Activated naive CD4-positive, alpha-beta T cell treated with anti-CD3 and anti-CD28 coated beads, Interleukin-2, amount 50 U/mL, for 72 hours (primary cell): ENCODE data around the gene NINJ2. TPM values are rescaled to one million over a fixed set of nuclear protein-coding genes. Genes with fewer than 3 reads are reported as not detected.
"Not testable (repeated sequence)": the region's sequence is repeated elsewhere in the genome, so short reads cannot be mapped to it uniquely, and the experiment has no call there.

ENCODE experiments used
- ATAC-seq, 2 donors: fragments of 150-1000 bp; cut with Tn5 transposase; 2 replicates each; pipeline ENCODE4 v1.10.0; 2021; ENCODE audit warnings: mild to moderate bottlenecking in 2 of 2, moderate library complexity in 2 of 2
- DNase-seq, 2 donors: peaks; one replicate each; pipeline ENCODE4 v3.0.0; 2021 to 2022; ENCODE audit warnings: low spot score in 2 of 2
- H3K27ac Mint-ChIP-seq, 2 donors: one replicate each; pipeline ENCODE4 v1.8.0; 2022; ENCODE audit warnings: mild to moderate bottlenecking in 2 of 2, mixed read lengths in 2 of 2
- H3K36me3 Mint-ChIP-seq, 2 donors: one replicate each; pipeline ENCODE4 v1.8.0; 2022; ENCODE audit warnings: mixed read lengths in 2 of 2
- H3K9me3 Mint-ChIP-seq, 2 donors: one replicate each; pipeline ENCODE4 v1.8.0; 2022; ENCODE audit warnings: mixed read lengths in 2 of 2
- total RNA-seq, 2 donors: library from RNA; stranded (reverse); gene quantifications; one replicate each; pipeline ENCODE4 v1.2.3, GENCODE V29; 2022

Gene NINJ2
- total RNA-seq, 2 donors from 2014 or later: 1.4 to 6.1 TPM

DNA sequence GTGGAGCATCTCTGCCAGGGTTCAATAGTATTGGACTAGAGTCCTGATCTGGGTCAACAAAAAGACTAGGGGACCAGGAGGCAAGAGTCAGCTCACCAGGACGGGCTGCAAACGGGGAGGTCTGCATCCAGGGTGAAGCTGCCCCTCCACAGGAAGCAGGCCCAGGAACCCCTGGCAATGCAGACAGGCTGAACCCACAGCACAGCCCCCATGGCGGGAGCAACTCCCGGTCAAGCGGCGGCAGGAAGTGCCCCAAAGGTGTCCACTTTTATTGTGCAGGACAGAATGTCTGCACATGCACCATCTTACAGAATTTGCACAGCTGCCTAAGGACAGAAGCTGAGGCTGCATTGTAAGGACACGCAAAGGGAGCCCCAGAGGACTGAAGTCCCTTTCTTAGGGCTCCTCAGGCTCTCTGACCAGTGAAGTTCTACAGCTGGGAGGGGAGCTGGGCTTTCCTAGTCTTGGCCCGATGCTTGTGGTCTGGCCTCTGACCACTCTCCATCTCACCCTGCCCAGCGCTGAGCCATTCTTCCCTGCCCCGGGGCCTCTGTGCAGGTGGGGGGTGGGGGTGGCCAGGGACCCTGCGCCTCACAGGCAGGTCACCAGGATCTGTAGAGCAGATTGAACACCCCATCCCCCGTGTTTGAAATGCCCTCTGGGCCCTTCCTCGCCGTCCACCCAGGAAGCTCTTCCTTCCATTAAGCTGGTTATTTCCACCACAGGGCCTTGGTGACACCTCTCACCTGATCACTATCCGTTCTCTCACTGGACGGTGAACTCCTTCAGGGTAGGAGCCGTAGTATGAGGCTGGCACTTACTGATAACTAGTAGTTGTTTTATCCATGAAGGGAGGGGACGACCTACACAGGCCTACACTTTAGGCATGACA, 75.9 kb downstream of the NINJ2 start:
- Mint-ChIP-seq H3K9me3 (peaks cover 0 to 6% of the 10 kb centered on the region in 2 donors), H3K36me3 (peaks cover 0 to 5% of the 10 kb centered on the region in 2 donors), H3K27ac (peak overlapping the region in 1 of 2 donors; percentile 8)
- DNase-seq: peak in 1 of 2 donors; percentile 28
- no peak for ATAC-seq

DNA sequence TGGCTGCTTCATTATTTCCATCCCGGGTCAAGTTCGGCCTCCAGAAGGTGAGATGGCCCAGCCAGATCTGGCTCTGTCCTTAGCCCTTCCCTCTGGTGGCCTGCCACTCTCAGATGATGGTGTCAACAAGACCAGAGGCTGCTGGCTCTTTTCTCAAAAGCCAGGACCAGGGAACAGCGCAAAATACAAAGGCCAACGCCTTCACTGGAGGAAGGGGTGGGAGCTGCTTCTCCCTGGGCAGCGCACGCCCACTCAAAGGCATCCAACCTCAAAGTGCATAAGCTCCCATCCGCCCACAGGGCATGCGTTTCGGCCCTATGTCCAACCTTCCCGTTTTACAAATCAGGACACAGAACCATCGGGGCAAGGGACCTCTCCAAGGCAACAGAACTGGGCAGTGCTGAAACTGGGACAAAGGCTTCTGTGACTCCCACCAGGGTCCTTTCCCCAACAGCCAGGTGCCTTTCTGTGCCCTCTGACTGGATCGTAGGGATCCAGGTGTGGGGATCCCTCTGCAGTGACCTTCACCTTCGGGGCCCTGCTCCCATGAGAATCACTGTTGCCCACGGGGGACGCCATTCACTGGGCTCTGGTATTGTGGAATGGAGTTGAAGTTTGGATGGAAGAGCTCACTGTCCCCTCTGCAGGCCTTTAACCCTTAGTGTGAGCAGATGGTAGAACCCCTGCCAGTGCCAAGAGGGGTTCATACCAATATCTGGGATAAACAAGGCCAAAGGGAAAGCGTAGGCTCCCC, 76.8 kb downstream of the NINJ2 start:
- DNase-seq: peak in 1 of 2 donors; percentile 30
- Mint-ChIP-seq H3K36me3 (peaks cover 0 to 5% of the 10 kb centered on the region in 2 donors), H3K27ac (peak overlapping the region; percentile 8 to 55), H3K9me3 (peaks cover 0 to 6% of the 10 kb centered on the region in 2 donors)
- no peak for ATAC-seq

DNA sequence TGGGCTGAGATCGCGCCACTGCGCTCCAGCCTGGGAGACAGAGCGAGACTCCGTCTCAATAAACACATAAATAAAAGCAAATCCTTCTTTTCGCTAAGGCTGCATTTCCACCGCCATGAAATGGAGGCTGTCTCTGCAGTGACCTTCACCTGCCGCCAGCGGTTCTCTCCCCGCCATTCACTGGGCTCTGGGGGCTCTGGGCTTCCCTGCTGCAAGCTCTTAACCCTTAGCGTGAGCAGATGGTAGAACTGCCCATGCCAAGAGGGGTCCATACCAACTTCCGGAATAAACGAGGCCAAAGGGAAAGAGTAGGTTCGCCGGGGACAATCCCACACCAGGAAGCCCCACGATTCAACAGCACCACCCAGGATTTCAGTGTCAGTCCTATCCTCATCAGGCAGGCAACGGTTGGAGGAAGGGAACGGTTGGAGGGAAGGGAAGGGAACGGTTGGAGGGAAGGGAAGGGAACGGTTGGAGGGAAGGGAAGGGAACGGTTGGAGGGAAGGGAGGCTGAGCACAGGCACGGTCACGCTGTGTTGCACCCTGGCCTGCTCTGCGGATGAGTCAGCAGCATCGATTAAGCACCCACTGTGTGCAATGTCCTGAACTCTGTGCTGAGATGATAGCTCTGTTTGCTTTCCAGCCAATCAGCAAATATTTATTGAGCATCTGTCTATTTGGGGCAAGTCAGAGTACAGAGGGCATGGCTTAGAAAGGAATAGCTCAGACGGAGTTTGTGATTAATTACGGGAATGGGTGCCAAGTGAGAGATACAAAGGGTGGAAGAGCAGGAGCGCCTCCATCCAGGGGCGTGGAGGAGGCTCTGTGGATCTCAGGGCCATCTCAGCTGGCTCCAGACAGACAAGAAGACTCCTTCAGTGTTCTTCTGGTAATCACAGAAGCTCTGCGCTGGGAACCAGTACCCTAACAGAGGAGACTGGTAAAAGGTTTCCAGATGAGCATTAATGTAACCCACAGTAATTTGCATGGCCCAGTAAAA, 77.9 kb downstream of the NINJ2 start:
- peaks cover 0 to 5% of the 10 kb centered on the region in 2 donors for H3K36me3 Mint-ChIP-seq
- H3K9me3 Mint-ChIP-seq: peaks cover 0 to 6% of the 10 kb centered on the region in 2 donors
- ATAC-seq: no peak
- peak in 1 of 2 donors; percentile 48 for DNase-seq
- no peak overlapping the region for H3K27ac Mint-ChIP-seq

DNA sequence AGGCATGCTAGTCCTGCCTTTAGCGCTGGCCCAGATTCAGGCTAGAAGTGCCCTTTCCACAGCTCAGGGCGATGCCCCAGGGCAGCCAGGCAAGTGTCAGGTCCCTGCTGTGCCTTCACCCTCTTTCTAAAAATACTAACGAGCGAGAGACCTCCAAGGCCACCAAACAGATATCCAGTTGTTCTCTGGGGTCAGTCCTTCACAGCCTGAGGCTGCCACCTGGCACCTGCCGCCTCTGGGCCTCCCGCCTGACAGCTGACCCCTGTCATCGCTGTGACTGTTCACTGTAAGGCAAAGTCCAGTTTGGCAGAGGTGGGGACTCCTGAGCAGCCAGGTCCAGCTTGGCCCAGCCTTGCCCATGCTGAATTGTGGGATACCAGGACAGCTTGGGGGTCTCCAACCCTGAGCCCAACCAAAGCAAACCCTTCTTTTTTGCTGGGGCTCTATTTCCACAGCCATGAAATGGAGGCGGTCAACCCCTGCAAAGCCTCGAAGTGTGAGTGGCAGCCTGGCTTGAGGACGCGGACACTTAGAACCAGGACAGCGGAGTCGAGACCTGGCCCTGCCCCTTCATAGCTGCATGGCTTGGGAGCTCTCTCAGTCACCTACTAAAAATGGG, 79.9 kb downstream of the NINJ2 start:
- ATAC-seq (no peak), DNase-seq (peak in 1 of 2 donors; percentile 4)
- Mint-ChIP-seq H3K36me3 (peaks cover 0 to 2% of the 10 kb centered on the region in 2 donors), H3K27ac (no peak overlapping the region), H3K9me3 (peaks cover 0 to 6% of the 10 kb centered on the region in 2 donors)

DNA sequence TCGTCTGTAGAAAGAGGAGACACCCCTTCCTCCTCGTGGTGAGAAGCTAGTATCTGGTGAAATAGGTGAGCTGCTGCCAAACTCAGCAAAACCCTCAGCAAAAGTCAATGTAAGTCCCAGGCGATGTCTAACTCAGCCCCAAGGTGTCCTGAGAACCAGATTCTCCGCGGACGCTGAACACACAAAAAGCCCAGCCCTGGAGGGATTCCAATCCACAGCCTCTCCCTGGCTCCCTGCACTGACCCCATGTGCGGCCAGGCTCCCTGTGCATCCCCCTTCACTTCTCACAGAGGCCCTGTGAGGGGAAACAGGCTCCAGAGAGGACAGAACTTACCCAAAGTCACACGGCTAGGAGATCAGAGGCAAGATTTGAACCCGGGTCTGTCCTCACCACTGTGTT, 81.5 kb downstream of the NINJ2 start:
- peak in 1 of 2 donors; percentile 18 for DNase-seq
- Mint-ChIP-seq H3K9me3 (no peaks in the 10 kb centered on the region), H3K27ac (no peak overlapping the region), H3K36me3 (no peaks in the 10 kb centered on the region)
- no peak for ATAC-seq

DNA sequence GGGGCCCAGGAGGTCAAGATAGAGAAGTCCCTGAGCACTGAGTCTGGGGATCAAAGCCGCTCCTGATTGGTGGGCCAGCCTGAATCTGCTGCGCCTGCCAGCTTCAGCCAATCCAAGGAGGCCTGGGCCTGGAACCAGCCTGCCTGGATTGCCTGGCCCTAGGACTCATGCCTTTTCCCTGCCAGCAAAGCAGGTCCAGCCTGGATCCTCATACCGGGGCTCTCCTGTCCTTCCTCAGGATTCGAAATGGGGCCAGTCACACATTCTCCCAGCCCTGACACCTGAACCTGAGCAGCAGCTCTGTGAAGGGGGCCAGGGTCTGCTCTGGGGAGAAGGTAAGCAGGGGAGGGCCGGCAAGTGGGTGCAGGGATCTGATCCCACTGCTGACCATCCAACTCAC, 81.9 kb downstream of the NINJ2 start:
- ATAC-seq (no peak), DNase-seq (peak in 1 of 2 donors; percentile 18)
- H3K27ac Mint-ChIP-seq: no peak overlapping the region
- no peaks in the 10 kb centered on the region for H3K9me3 Mint-ChIP-seq
- H3K36me3 Mint-ChIP-seq: no peaks in the 10 kb centered on the region

DNA sequence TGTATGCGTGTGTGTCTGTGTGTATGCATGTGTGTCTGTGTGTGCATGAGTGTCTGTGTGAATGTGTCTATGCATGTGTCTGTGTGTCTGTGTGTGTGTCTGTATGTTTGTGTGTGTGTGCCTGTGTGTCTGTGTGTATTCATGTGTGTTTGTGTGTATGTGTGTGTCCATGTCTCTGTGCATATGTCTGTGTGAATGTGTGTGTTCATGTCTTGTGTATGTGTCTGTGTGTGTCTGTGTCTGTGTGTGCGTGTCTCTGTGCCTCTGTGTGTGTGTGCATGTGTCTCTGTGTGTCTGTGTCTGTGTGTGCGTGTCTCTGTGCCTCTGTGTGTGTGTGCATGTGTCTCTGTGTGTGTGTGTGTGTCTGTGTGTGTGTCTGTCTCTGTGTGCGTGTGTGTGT, 82.4 kb downstream of the NINJ2 start:
- no peaks in the 10 kb centered on the region for H3K36me3 Mint-ChIP-seq
- no peak for ATAC-seq
- no peak for DNase-seq

DNA sequence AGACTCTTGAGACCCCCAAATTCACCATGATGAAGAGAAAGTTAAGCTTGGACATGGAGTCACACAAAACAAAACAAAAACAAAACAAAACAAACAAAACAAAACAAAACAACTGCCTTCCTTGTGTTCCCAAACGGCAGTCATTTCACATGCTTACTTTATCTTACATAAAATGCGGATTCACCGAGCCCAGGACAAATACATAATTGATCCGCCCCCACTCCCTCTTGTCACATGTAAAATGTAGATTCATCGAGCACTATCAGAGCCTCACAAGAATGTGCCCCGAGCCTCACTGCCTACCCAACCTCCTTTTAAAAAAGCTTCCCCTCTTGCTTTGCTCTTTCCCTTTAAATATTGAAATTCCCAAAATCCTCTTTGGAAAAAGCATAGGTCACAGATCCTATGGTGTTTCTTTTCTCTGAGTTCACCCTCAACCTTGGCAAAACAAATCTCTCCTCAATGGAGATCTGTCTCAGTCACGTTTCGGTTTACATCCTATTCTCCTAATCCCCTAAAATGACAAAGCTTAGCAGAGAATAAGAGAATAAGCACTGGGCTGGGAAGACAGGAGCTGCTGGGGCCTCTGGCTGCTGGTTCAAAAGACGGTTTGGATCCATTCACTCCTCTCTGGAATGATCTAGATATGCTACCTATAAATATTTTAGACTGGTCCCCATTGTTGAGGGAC, 83.7 kb downstream of the NINJ2 start:
- Mint-ChIP-seq H3K9me3 (no peaks in the 10 kb centered on the region), H3K36me3 (peaks cover 0 to 6% of the 10 kb centered on the region in 2 donors), H3K27ac (no peak overlapping the region)
- ATAC-seq (no peak), DNase-seq (no peak)

More for the DNA sequence above, 82.4 kb downstream of the NINJ2 start:
- Mint-ChIP-seq H3K27ac (no peak overlapping the region), H3K9me3 (no peaks in the 10 kb centered on the region)

DNA sequence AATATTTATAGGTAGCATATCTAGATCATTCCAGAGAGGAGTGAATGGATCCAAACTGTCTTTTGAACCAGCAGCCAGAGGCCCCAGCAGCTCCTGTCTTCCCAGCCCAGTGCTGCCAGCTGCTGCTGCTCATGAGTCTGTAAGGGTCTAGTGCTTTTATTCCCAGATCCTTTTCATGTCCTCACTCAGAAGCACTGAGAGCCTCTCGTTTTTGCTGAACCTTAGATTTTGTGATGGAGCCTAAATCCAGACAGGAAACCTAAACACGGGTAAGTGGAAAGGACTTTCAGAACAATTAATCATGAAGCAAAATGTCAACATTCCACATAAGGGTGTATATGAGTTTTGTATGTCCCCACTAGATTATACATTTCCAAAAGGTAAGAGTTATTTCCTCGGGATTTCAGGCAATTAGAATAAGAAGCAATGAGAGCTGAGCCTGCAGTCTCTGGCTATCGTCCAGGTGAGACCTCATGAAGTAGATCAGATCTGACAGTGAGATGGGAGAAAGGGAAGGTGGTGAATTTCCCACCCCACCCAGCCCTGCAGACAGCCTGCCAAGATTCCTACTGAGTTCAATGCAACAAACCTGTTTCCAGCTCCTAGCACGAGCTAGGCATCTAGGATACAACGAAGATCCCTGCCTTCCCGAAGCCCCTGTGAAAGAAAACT, 84.4 kb downstream of the NINJ2 start:
- Mint-ChIP-seq H3K27ac (no peak overlapping the region), H3K9me3 (no peaks in the 10 kb centered on the region), H3K36me3 (peaks cover 0 to 9% of the 10 kb centered on the region in 2 donors)
- ATAC-seq: no peak
- peak in 1 of 2 donors; percentile 4 for DNase-seq

DNA sequence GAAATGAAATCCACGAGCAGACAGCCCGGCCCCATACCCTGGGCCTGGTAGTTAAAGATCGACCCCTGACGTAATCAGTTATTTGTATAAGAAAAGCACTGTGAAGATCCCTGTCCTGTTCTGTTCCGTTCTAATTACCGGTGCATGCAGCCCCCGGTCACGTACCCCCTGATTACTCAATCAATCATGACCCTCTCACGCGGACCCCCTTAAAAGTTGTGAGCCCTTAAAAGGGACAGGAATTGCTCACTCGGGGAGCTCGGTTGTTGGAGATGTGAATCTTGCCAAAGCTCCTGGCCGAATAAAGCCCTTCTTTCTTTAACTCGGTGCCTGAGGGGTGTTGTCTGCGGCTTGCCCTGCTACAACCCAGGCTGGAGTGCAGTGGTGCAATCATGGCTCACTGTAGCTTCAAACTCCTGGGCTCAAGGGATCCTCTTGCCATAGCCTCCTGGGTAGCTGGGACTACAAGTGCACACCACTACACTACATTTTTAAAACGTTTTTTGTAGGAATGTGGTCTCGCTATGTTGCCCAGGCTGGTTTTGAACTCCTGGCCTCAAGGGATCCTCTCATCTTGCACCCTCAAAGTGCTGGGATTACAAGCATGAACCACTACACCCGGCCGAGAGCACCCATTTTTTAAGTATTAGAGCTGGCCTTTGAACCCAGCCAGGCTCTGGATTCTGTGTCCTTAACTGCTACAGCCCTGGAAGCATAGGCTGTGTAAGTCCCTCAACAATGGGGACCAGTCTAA, 85.1 kb downstream of the NINJ2 start:
- not testable (repeated sequence) for H3K27ac Mint-ChIP-seq, H3K36me3 Mint-ChIP-seq, H3K9me3 Mint-ChIP-seq, ATAC-seq
- DNase-seq: peak in 1 of 2 donors; percentile 41

DNA sequence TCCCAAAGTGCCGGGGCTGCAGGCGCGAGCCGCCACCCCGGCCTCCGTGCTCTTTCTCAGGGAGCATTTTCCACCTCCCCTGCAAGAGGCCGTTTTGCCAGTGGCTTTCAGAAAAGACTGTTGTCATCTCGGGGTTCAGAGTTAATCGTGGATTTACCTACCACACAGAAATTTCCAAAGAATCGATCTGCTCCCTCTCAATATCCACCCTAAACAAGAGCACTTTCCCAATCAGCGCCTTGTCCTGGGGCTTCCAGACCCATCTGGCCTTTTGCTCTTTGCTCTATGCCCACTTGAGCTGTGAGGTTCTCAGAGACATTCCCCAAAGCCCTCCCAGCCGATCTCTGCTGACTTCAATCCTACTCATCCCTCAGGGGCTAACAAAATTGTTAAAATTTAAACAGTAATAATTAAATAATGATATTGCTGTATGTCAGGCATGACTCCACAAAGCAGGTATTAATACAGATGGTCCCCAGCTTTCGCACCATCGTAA, 86.6 kb downstream of the NINJ2 start:
- no peak for ATAC-seq
- H3K9me3 Mint-ChIP-seq: no peaks in the 10 kb centered on the region
- peaks cover 0 to 15% of the 10 kb centered on the region in 2 donors for H3K36me3 Mint-ChIP-seq
- DNase-seq: no peak
- H3K27ac Mint-ChIP-seq: peak overlapping the region; percentile 12 to 72

DNA sequence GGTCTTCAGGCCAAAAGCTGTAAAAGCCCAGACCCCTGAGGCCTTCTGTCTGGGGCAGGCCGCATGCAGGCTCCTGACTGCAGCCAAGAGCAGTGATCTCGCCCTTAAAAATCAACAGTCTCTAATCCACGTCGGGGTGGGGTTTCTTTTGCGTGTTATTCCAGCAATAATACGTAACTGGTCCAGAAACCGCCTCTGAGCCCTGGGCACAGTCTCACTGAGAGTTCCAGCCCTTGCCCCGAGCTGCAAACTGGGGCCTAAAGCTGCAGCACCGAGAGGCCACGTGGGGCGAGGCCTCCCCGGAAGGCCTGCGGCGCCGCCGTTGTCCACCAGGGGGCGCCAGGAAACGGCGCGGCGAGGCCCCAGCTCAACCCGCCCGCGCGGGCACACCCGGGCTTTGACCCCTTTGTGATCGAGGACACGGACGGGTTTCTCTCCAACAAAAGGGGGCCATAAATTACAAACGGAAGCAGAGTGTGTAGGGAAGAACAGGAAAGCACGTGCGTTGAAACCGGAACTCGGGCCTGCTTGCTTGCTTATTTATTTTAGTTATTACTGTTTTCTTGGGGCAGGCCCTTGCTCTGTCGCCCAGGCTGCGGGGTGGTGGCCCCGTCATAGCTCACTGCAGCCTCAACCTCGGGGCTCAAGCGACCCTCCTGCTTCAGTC, 87.2 kb downstream of the NINJ2 start:
- peak; percentile 86 to 97 for DNase-seq
- peak; percentile 75 to 84 for ATAC-seq
- Mint-ChIP-seq H3K9me3 (no peaks in the 10 kb centered on the region), H3K27ac (peak overlapping the region; percentile 22 to 72), H3K36me3 (peaks cover 0 to 15% of the 10 kb centered on the region in 2 donors)

DNA sequence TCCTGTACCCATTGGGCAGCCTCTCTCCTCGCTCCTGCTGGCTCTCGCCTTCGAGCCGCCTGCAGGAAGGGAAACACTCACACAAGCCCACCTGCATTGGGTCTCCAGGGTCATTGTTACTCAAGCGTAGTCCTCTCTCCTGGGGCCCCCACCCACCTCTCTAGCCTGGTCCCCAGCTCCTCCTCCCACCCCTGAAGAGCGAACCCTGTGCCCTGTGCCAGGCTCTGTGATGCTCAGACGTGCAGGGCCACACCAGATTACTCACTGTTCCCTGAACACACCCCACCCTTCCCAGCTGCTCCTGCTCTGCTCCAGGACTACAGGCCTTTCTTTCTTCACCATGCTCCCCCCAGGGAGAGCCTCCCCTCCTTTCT, 88.1 kb downstream of the NINJ2 start:
- H3K27ac Mint-ChIP-seq: no peak overlapping the region
- DNase-seq (no peak), ATAC-seq (no peak)
- H3K36me3 Mint-ChIP-seq: peaks cover 0 to 15% of the 10 kb centered on the region in 2 donors
- no peaks in the 10 kb centered on the region for H3K9me3 Mint-ChIP-seq
